ENCODE measurements around the gene DIPK1A.

The DIPK1A gene

GRCh38 chr1:92803140-92803887, 157.9 kb downstream of the DIPK1A start:
- Mint-ChIP-seq H3K27ac (no peak overlapping the region), H3K36me3 (ENCODE audit: low read depth) (no peaks in the 10 kb centered on the region), H3K4me3 (no peak overlapping the region), H3K4me1 (ENCODE audit: low read depth) (peaks cover 4% of the 10 kb centered on the region), H3K9me3 (no peaks in the 10 kb centered on the region), H3K27me3 (ENCODE audit: low read depth) (peaks cover 15% of the 10 kb centered on the region)
- DNase-seq (ENCODE audit: low spot score) = no peak

- Mint-ChIP-seq H3K27ac (no peak overlapping the region), H3K4me1 (ENCODE audit: low read depth) (no peaks in the 10 kb centered on the region), H3K27me3 (ENCODE audit: low read depth) (peaks cover 42% of the 10 kb centered on the region), H3K9me3 (no peaks in the 10 kb centered on the region), H3K4me3 (no peak overlapping the region), H3K36me3 (ENCODE audit: low read depth) (no peaks in the 10 kb centered on the region)
- no peak for DNase-seq (ENCODE audit: low spot score)
Measured at GRCh38 chr1:92797961-92798360, 163.3 kb downstream of the DIPK1A start.

GRCh38 chr1:92797297-92797696, 164.0 kb downstream of the DIPK1A start:
- no peaks in the 10 kb centered on the region for H3K4me1 Mint-ChIP-seq (ENCODE audit: low read depth)
- peaks cover 47% of the 10 kb centered on the region for H3K27me3 Mint-ChIP-seq (ENCODE audit: low read depth)
- H3K36me3 Mint-ChIP-seq (ENCODE audit: low read depth) = no peaks in the 10 kb centered on the region
- no peak for DNase-seq (ENCODE audit: low spot score)
- H3K9me3 Mint-ChIP-seq = no peaks in the 10 kb centered on the region
- H3K27ac Mint-ChIP-seq = no peak overlapping the region
- H3K4me3 Mint-ChIP-seq = no peak overlapping the region

DNA sequence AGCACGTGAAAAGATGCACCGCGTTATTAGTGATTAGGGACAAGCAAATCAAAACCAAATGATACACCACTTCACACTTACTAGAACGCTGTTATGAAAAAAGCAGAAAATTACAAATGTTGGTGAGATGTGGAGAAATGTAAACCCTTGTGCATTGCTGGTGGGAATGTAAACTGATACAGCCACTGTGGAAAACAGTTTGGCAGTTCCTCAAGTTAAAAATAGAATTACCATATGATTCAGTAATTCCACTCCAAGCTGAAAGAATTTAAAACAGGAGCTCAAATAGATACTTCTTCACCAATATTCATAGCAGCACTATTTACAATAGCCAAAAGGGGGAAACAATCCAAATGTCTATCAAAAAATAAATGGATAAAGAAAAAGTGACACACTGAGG, 166.1 kb downstream of the DIPK1A start:
- no peaks in the 10 kb centered on the region for H3K9me3 Mint-ChIP-seq
- DNase-seq (ENCODE audit: low spot score) = no peak
- H3K27me3 Mint-ChIP-seq (ENCODE audit: low read depth) = peaks cover 57% of the 10 kb centered on the region

DNA sequence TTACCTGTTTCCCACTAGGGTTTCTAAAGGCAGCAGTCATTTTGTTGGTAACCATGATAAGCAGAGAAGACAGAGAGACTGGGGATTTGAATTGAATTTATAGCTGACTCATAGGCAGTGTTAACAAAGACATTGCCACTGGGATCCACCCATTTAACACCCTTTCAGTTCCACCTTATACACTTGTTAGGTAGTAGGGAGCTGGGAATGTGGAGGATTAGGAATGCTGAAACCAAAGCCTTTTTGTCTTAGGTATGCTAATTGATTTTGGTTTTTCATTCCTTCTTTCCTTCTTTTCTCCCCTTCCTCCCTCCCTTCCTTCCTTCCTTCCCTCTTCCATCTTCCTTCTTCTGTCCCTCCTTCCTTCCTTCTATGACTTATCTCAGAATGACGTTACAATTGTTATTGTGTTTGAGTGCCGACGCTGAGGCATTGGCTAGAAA, 168.9 kb downstream of the DIPK1A start:
- Mint-ChIP-seq H3K9me3 (no peaks in the 10 kb centered on the region), H3K27me3 (ENCODE audit: low read depth) (peaks cover 71% of the 10 kb centered on the region), H3K27ac (no peak overlapping the region), H3K4me3 (no peak overlapping the region), H3K4me1 (ENCODE audit: low read depth) (no peaks in the 10 kb centered on the region), H3K36me3 (ENCODE audit: low read depth) (no peaks in the 10 kb centered on the region)
- DNase-seq (ENCODE audit: low spot score) = no peak

More for the DNA sequence above, 166.1 kb downstream of the DIPK1A start:
- Mint-ChIP-seq H3K27ac (no peak overlapping the region), H3K4me1 (ENCODE audit: low read depth) (no peaks in the 10 kb centered on the region), H3K36me3 (ENCODE audit: low read depth) (no peaks in the 10 kb centered on the region), H3K4me3 (no peak overlapping the region)
